ENCODE data around the gene HECW1.
"Not testable (repeated sequence)": the region's sequence is repeated elsewhere in the genome, so short reads cannot be mapped to it uniquely, and the experiment has no call there.

Gene HECW1

GRCh38 chr7:43302773-43303460 is 190.5 kb downstream of the HECW1 start:
- H3K4me3 ChIP-seq (ENCODE audit: low read depth, low read length), result no peak overlapping the region

- H3K4me3 ChIP-seq (ENCODE audit: low read depth, low read length), result no peak overlapping the region
These were observed 191.3 kb downstream of the HECW1 start for GRCh38 chr7:43303740-43304241.

DNA sequence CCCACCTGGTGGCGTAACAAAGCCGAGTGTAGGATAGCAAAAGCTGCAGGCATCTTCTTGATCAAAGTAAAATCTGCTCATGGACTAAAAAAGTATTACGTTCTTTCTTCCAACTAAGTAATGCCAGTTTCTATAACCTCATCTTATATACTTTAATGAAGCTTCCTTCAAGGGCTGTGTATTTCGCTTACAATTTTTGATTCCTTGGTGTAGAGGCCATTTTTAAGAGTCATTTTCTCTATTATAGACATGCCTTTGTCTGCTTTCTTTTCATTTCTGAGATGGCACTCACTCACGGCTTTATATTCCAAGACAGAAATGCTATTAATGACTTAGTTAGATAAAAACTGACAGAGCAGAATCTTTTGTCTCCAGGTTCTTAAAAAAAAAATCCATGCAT is 194.0 kb downstream of the HECW1 start:
- H3K4me3 ChIP-seq (ENCODE audit: low read depth, low read length), result no peak overlapping the region

- no peak overlapping the region for H3K4me3 ChIP-seq (ENCODE audit: low read depth, low read length)
These were observed 195.1 kb downstream of the HECW1 start for GRCh38 chr7:43307522-43307921.

GRCh38 chr7:43308913-43309705 is 196.7 kb downstream of the HECW1 start:
- no peak overlapping the region for H3K4me3 ChIP-seq (ENCODE audit: low read depth, low read length)

- H3K4me3 ChIP-seq (ENCODE audit: low read depth, low read length), result no peak overlapping the region
These were observed 197.2 kb downstream of the HECW1 start for GRCh38 chr7:43309706-43310022.

GRCh38 chr7:43311052-43311451 is 198.6 kb downstream of the HECW1 start:
- H3K4me3 ChIP-seq (ENCODE audit: low read depth, low read length), result no peak overlapping the region

GRCh38 chr7:43311694-43312093 is 199.2 kb downstream of the HECW1 start:
- no peak overlapping the region for H3K4me3 ChIP-seq (ENCODE audit: low read depth, low read length)

DNA sequence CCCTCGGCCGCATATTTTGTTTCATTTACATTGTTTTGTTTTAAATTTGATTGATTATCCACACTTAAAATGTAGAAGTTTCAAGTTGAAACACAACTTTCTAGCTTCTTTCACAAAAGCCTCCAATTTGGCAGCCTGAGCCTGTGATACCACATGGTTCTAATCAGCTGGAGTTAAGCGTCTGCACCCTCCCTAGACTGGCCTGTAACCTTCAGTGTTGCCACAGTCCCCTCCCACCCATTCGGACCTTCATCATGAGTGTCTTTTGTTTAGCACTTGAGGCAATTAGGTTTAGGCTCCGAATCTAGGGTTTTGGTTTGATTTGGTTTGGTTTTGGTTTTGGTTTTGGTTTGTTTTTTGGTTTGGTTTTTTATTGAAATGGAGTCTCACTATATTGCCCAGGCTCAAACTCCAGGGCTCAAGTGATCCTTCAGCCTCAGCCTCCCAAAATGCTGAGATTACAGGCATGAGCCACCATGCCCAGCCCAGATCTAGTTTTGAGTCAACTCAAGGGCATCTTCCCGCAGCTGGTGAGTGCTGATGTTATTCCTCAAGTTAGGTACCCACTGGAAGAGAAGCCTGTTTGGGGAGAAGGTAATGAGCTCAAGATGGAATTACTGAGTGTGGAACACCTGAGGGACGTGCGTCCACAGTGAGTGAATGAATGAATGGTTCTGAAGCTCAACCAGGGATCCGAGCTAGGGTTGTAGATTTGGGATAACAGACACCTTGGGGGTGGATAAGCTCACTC is 201.4 kb downstream of the HECW1 start:
- no peak overlapping the region for H3K4me3 ChIP-seq (ENCODE audit: low read depth, low read length)

- H3K4me3 ChIP-seq (ENCODE audit: low read depth, low read length), result no peak overlapping the region
These were observed 202.1 kb downstream of the HECW1 start for GRCh38 chr7:43314379-43315158.

DNA sequence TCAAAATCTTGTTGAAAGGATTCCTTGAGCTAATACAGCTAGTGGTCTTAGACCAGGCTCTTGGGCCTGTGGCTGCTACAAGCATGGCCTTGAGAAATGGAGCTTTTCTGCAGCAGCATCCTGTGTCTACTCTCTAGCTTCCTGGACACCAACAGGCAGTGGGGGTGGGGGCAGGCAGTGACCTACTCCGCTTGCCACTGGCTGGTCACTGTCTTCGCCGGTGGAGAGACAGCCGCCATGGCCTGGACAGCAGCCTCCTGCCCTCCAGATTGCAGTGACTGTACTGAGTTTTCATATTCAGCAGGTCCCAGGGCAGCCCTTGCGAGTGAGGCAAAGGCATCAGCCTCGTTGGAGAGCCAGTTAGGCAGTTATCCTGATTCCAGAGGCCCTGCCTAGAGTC is 204.6 kb downstream of the HECW1 start:
- H3K4me3 ChIP-seq (ENCODE audit: low read depth, low read length), result no peak overlapping the region

GRCh38 chr7:43318188-43318770 is 205.8 kb downstream of the HECW1 start:
- no peak overlapping the region for H3K4me3 ChIP-seq (ENCODE audit: low read depth, low read length)

DNA sequence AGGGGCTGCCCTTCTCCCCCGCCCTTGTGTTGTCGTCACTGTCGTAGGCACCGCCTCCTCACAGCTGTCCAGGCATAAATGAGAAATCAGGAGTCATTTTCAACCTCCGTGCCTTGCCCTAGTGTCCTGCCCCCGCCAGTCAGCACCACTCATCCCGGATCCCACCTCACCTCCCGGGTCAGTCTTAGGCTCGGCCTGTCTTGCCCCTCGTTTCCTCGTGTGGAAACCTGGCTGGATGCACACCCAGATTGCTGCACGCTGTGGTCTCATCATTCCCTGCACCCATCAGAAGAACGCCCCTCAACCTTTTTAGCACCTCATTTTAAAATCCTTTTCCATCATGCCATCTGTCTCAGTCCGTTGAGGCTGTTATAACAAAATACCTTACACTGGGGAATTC is 213.1 kb downstream of the HECW1 start:
- H3K4me3 ChIP-seq (ENCODE audit: low read depth, low read length), result no peak overlapping the region

GRCh38 chr7:43328336-43328735 is 215.9 kb downstream of the HECW1 start:
- H3K4me3 ChIP-seq (ENCODE audit: low read depth, low read length), result no peak overlapping the region

DNA sequence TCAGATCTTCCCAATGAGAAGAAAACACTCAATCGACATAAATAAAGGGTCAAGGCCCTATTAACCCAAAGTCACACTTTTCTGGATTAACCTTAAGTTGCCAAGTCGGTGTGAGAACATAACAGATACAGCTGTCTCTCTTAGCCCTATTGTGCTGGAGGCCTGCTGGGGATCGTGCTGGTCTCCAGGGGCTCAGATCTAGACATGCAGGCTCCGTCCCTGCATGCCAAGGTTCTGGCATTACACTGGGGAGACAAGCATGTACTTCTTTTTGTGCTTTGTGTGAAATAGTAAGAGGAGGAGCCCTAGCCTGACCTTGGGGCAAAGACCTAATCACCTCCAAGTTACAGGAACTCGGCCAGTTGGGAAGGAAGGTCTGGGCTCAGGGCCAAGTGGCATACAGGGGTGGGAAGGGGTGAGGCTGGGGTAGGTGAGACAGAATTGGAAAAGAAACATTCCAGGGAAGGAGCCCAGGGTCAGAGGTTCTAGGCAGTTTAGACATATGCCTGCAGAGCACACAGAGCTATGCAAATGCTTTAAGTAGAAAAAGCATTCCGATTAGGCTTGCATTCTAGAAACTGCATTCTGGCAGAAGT is 216.4 kb downstream of the HECW1 start:
- H3K4me3 ChIP-seq (ENCODE audit: low read depth, low read length), result no peak overlapping the region

GRCh38 chr7:43332193-43332796 is 219.8 kb downstream of the HECW1 start:
- H3K4me3 ChIP-seq (ENCODE audit: low read depth, low read length), result no peak overlapping the region

- H3K4me3 ChIP-seq (ENCODE audit: low read depth, low read length), result no peak overlapping the region
These were observed 224.7 kb downstream of the HECW1 start for GRCh38 chr7:43337191-43337590.

- no peak overlapping the region for H3K4me3 ChIP-seq (ENCODE audit: low read depth, low read length)
These were observed 225.4 kb downstream of the HECW1 start for GRCh38 chr7:43337811-43338210.

DNA sequence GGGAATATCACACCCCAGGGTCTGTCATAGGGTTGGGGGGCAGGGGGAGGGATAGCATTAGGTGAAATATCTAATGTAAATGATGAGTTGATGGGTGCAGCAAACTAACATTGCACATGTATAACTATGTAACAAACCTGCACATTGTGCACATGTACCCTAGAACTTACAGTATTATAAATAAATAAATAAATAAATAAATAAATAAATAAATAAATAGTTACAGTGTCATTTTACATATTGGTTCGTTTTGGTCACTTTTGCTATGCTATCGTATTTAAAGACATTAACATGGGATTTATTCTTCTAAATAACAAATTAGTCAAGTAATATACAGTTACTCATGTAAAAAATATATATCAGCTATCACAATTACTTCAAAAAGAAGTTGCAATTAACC is 228.7 kb downstream of the HECW1 start:
- no peak overlapping the region for H3K4me3 ChIP-seq (ENCODE audit: low read depth, low read length)

DNA sequence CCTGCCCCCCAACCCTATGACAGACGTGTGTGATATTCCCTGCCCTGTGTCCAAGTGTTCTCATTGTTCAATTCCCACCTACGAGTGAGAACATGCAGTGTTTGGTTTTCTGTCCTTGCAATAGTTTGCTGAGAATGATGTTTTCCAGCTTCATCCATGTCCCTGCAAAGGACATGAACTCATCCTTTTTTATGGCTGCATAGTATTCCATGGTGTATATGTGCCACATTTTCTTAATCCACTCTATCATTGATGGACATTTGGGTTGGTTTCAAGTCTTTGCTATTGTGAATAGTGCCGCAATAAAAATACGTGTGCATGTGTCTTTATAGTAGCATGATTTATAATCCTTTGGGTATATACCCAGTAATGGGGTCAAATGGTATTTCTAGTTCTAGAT is 231.0 kb downstream of the HECW1 start:
- H3K4me3 ChIP-seq (ENCODE audit: low read depth, low read length), result not testable (repeated sequence)

Measured in iPS-11a (cell line).